HepG2 (cell line): Measurements from ENCODE around the gene JAKMIP2. TPM values are rescaled to one million over a fixed set of nuclear protein-coding genes. Genes with fewer than 3 reads are reported as not detected.

ENCODE experiments used
- ATAC-seq: fragments of 200-7000 bp; cut with Tn5 transposase; 3 replicates; pipeline ENCODE4 v1.9.1; 2020; ENCODE audit warnings: mild to moderate bottlenecking, moderate library complexity
- BruUV-seq: library from RNA; stranded (reverse); fragments of 400-500 nt; replicated peaks from 2 replicates; lab custom pipeline; 2021; lab: Mats Ljungman, UMichigan
- CTCF ChIA-PET: fragments of 300-600 bp; formaldehyde crosslinking; extraction: SDS; loops from one replicate; lab custom pipeline; 2021; ENCODE audit warnings: low total read pairs, inconsistent platforms, low intra/inter-chr PET ratio; lab: Yijun Ruan, JAX
- POLR2A ChIA-PET: fragments of 350-600 bp; sonication (Branson Sonifier 250); formaldehyde crosslinking; loops from one replicate; lab custom pipeline; 2020; ENCODE audit warnings: antibody characterized with exemption, inconsistent platforms; lab: Yijun Ruan, JAX
- DNase-seq: peaks from one replicate; pipeline ENCODE4 v3.0.0-alpha.2; 2015; ENCODE audit warnings: low spot score
- FAIRE-seq: peaks from 3 replicates; lab custom pipeline; 2011; peaks lifted over from hg19 to GRCh38; lab: Jason Lieb, UNC
- H2AFZ ChIP-seq: one replicate; pipeline ENCODE4 v1.6.1; 2011; ENCODE audit warnings: low read length, inconsistent platforms
- H3K27ac ChIP-seq: fragments of 300-600 bp; 3 replicates; pipeline ENCODE4 v1.8.0; 2011; ENCODE audit warnings: mixed run types, mild to moderate bottlenecking, mixed read lengths, low read length, inconsistent platforms; ENCODE audit not compliant: insufficient read depth; ENCODE audit errors: extremely low read length
- H3K27me3 ChIP-seq, 2 experiments: fragments of 200-600 bp in 1 of 2; 2 replicates in 1 of 2; 3 replicates in 1 of 2; pipeline versions ENCODE4 v1.6.0 to v1.8.0; 2011; ENCODE audit warnings: low read length in 2 of 2, mild to moderate bottlenecking in 2 of 2, moderate library complexity in 2 of 2, inconsistent platforms in 1 of 2; ENCODE audit not compliant: insufficient read depth in 2 of 2, control insufficient read depth in 1 of 2
- H3K36me3 ChIP-seq, 2 experiments: fragments of 200-600 bp in 1 of 2; replicated peaks in 1 of 2; 2 replicates in 1 of 2; 3 replicates in 1 of 2; pipeline versions ENCODE4 v1.5.1 to v1.8.0; 2011; ENCODE audit warnings: low read length in 2 of 2, inconsistent platforms in 1 of 2; ENCODE audit not compliant: insufficient read depth in 2 of 2, control insufficient read depth in 1 of 2
- H3K4me1 ChIP-seq: 2 replicates; pipeline ENCODE4 v1.5.1; 2012; ENCODE audit warnings: low read length, inconsistent platforms; ENCODE audit not compliant: insufficient read depth
- H3K4me2 ChIP-seq: 2 replicates; pipeline ENCODE4 v1.6.0; 2011; ENCODE audit warnings: low read depth, low read length, inconsistent platforms
- H3K4me3 ChIP-seq, 3 experiments: fragments of 200-600 bp in 1 of 3; sonication (generic), shearing (Covaris generic) in 1 of 3; replicated peaks in 1 of 3; 2 replicates each; pipeline ENCODE4 v1.5.1; 2011 to 2016; ENCODE audit warnings: low read length in 3 of 3, inconsistent platforms in 2 of 3, low read depth in 2 of 3, mild to moderate bottlenecking in 2 of 3, control low read depth in 1 of 3, mixed read lengths in 1 of 3; ENCODE audit not compliant: insufficient read depth in 1 of 3
- H3K79me2 ChIP-seq: one replicate; pipeline ENCODE4 v1.6.1; 2011; ENCODE audit warnings: low read length, inconsistent platforms; ENCODE audit not compliant: insufficient read depth
- H3K9ac ChIP-seq: 2 replicates; pipeline ENCODE4 v1.6.0; 2011; ENCODE audit warnings: mild to moderate bottlenecking, low read depth, low read length, inconsistent platforms; ENCODE audit not compliant: insufficient read depth
- H3K9me3 ChIP-seq: 2 replicates; pipeline ENCODE4 v1.5.1; 2012; ENCODE audit warnings: mild to moderate bottlenecking, low read length
- H4K20me1 ChIP-seq: 2 replicates; pipeline ENCODE4 v1.6.0; 2011; ENCODE audit warnings: inconsistent platforms, mild to moderate bottlenecking, low read length, moderate library complexity; ENCODE audit not compliant: insufficient read depth
- FOXC1 ChIP-seq: sonication (generic); formaldehyde crosslinking; IDR thresholded peaks from 2 replicates; pipeline ENCODE4 v1.8.0; 2022; ENCODE audit warnings: mild to moderate bottlenecking, missing genetic modification reagents, borderline replicate concordance
- NRL ChIP-seq: sonication (generic); formaldehyde crosslinking; IDR thresholded peaks from 2 replicates; pipeline ENCODE4 v1.5.0; 2020; ENCODE audit warnings: missing genetic modification reagents, mild to moderate bottlenecking, moderate library complexity, borderline replicate concordance
- ZNF296 ChIP-seq: sonication (generic); formaldehyde crosslinking; conservative IDR thresholded peaks from 2 replicates; pipeline ENCODE4 v1.5.0; 2020; ENCODE audit warnings: mild to moderate bottlenecking, missing genetic modification reagents
- WGBS: methylation state at CpG from one replicate; pipeline ENCODE4 v1.1.6; 2017; ENCODE audit warnings: low lambda C conversion rate; 5-methylcytosine and 5-hydroxymethylcytosine counted together
- in situ Hi-C: cut with HindIII; loops from 2 replicates; pipeline ENCODE4 v1.10.0; 2017; ENCODE audit warnings: low pct_unique_long_range_greater_than_20kb; ENCODE audit not compliant: extremely low pct_ligation_motif_present
- intact Hi-C: fragments of 100-400 bp; cut with micrococcal nuclease; formaldehyde crosslinking; loops from one replicate; pipeline ENCODE4 v1.10.0; 2022; ENCODE audit not compliant: unreplicated experiment
- polyA plus RNA-seq, 8 experiments: library from polyadenylated mRNA; depleted of rRNA in 3 of 8; stranded (reverse) in 7 of 8; unstranded in 1 of 8; fragments of >200 nt; fragmentation: Illumina TruSeq in 4 of 8; extraction: Trizol in 4 of 8; gene quantifications; 2 replicates each; pipeline versions ENCODE4 v1.2.1 to v1.2.3, GENCODE V29; 2011 to 2016; ENCODE audit warnings: low read depth in 4 of 8, missing spikeins in 1 of 8, mixed read lengths in 1 of 8; ENCODE audit not compliant: insufficient read depth in 1 of 8
- total RNA-seq, 5 experiments: library from RNA; depleted of rRNA; stranded (reverse); fragments of >200 nt; fragmentation: Illumina TruSeq; extraction: Trizol; gene quantifications; 2 replicates each; pipeline ENCODE4 v1.2.3, GENCODE V29; 2016; ENCODE audit warnings: low read depth in 1 of 5
- TF ChIP-seq, protein P1 (sequence below): sonication (generic); formaldehyde crosslinking; IDR thresholded peaks from 2 replicates; pipeline ENCODE4 v1.8.1; 2022; ENCODE audit warnings: low read depth, mild to moderate bottlenecking, missing genetic modification reagents
- TF ChIP-seq, protein P2 (sequence below): sonication (generic); formaldehyde crosslinking; IDR thresholded peaks from 2 replicates; pipeline ENCODE4 v1.5.0; 2020; ENCODE audit warnings: mild to moderate bottlenecking, missing genetic modification reagents, borderline replicate concordance
- TF ChIP-seq, protein P3 (sequence below): sonication (generic); formaldehyde crosslinking; IDR thresholded peaks from 2 replicates; pipeline ENCODE4 v1.4.0; 2020; ENCODE audit warnings: missing genetic modification reagents, borderline replicate concordance

Gene JAKMIP2
- total and polyA plus RNA-seq, 2 of the 13 experiments (the other 11 are each of a cell fraction or from before 2014, with no cell fraction given): 0.04 to 2.1 TPM

DNA sequence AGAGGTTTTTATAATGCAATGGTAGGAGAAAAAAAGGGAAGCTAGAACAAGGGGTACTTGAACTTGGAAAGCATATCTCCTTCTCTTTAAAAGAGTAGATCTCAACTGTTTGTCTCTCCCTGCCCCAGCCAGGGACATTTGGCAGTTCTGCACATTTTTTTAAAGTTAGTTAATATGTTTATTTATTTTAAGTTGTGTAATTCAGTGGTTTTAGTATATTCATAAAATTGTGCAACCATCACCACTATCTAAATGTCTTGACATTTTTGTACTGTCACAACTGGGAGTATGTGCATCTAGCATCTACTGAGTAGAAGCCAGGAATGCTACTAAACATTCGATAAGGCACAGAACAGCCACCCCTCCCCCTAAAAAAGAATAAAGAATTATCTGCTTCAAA is 169.2 kb downstream of the JAKMIP2 start:
- H2AFZ ChIP-seq: no peak overlapping the region
- no peaks in the 10 kb centered on the region for H3K27me3 ChIP-seq
- H3K79me2 ChIP-seq: no peaks in the 10 kb centered on the region
- no peak for FAIRE-seq
- in situ Hi-C loops: no loop called here
- no peaks in the 10 kb centered on the region for H4K20me1 ChIP-seq
- no peak overlapping the region for H3K4me3 ChIP-seq
- BruUV-seq: no TSS peak
- ChIA-PET POLR2A (no interaction called here), CTCF (no interaction called here)
- no peaks in the 10 kb centered on the region for H3K9me3 ChIP-seq
- H3K4me2 ChIP-seq: no peak overlapping the region
- no peak for DNase-seq
- ATAC-seq: no peak
- H3K4me1 ChIP-seq: no peaks in the 10 kb centered on the region
- intact Hi-C loops: no loop called here
- no peak overlapping the region for H3K27ac ChIP-seq
- 41% methylated on average over 1 of the region's 1 CpG for WGBS
- no peaks in the 10 kb centered on the region for H3K36me3 ChIP-seq
- no peak overlapping the region for H3K9ac ChIP-seq
- TF ChIP-seq ZNF296 (CRISPR knock-in tag) (no peak), NRL (no peak), FOXC1 (no peak)
- TF ChIP-seq, protein P1, sequence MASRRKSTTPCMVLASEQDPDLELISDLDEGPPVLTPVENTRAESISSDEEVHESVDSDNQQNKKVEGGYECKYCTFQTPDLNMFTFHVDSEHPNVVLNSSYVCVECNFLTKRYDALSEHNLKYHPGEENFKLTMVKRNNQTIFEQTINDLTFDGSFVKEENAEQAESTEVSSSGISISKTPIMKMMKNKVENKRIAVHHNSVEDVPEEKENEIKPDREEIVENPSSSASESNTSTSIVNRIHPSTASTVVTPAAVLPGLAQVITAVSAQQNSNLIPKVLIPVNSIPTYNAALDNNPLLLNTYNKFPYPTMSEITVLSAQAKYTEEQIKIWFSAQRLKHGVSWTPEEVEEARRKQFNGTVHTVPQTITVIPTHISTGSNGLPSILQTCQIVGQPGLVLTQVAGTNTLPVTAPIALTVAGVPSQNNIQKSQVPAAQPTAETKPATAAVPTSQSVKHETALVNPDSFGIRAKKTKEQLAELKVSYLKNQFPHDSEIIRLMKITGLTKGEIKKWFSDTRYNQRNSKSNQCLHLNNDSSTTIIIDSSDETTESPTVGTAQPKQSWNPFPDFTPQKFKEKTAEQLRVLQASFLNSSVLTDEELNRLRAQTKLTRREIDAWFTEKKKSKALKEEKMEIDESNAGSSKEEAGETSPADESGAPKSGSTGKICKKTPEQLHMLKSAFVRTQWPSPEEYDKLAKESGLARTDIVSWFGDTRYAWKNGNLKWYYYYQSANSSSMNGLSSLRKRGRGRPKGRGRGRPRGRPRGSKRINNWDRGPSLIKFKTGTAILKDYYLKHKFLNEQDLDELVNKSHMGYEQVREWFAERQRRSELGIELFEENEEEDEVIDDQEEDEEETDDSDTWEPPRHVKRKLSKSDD (CRISPR knock-in tag): no peak
- TF ChIP-seq, protein P2, sequence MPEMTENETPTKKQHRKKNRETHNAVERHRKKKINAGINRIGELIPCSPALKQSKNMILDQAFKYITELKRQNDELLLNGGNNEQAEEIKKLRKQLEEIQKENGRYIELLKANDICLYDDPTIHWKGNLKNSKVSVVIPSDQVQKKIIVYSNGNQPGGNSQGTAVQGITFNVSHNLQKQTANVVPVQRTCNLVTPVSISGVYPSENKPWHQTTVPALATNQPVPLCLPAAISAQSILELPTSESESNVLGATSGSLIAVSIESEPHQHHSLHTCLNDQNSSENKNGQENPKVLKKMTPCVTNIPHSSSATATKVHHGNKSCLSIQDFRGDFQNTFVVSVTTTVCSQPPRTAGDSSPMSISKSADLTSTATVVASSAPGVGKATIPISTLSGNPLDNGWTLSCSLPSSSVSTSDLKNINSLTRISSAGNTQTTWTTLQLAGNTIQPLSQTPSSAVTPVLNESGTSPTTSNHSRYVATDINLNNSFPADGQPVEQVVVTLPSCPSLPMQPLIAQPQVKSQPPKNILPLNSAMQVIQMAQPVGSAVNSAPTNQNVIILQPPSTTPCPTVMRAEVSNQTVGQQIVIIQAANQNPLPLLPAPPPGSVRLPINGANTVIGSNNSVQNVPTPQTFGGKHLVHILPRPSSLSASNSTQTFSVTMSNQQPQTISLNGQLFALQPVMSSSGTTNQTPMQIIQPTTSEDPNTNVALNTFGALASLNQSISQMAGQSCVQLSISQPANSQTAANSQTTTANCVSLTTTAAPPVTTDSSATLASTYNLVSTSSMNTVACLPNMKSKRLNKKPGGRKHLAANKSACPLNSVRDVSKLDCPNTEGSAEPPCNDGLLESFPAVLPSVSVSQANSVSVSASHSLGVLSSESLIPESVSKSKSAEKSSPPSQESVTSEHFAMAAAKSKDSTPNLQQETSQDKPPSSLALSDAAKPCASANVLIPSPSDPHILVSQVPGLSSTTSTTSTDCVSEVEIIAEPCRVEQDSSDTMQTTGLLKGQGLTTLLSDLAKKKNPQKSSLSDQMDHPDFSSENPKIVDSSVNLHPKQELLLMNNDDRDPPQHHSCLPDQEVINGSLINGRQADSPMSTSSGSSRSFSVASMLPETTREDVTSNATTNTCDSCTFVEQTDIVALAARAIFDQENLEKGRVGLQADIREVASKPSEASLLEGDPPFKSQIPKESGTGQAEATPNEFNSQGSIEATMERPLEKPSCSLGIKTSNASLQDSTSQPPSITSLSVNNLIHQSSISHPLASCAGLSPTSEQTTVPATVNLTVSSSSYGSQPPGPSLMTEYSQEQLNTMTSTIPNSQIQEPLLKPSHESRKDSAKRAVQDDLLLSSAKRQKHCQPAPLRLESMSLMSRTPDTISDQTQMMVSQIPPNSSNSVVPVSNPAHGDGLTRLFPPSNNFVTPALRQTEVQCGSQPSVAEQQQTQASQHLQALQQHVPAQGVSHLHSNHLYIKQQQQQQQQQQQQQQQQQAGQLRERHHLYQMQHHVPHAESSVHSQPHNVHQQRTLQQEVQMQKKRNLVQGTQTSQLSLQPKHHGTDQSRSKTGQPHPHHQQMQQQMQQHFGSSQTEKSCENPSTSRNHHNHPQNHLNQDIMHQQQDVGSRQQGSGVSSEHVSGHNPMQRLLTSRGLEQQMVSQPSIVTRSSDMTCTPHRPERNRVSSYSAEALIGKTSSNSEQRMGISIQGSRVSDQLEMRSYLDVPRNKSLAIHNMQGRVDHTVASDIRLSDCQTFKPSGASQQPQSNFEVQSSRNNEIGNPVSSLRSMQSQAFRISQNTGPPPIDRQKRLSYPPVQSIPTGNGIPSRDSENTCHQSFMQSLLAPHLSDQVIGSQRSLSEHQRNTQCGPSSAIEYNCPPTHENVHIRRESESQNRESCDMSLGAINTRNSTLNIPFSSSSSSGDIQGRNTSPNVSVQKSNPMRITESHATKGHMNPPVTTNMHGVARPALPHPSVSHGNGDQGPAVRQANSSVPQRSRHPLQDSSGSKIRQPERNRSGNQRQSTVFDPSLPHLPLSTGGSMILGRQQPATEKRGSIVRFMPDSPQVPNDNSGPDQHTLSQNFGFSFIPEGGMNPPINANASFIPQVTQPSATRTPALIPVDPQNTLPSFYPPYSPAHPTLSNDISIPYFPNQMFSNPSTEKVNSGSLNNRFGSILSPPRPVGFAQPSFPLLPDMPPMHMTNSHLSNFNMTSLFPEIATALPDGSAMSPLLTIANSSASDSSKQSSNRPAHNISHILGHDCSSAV (CRISPR knock-in tag): no peak
- TF ChIP-seq, protein P3, sequence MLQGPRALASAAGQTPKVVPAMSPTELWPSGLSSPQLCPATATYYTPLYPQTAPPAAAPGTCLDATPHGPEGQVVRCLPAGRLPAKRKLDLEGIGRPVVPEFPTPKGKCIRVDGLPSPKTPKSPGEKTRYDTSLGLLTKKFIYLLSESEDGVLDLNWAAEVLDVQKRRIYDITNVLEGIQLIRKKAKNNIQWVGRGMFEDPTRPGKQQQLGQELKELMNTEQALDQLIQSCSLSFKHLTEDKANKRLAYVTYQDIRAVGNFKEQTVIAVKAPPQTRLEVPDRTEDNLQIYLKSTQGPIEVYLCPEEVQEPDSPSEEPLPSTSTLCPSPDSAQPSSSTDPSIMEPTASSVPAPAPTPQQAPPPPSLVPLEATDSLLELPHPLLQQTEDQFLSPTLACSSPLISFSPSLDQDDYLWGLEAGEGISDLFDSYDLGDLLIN: no peak
